GM21515 (cell line): ENCODE results near the gene RICTOR.
"Not testable (repeated sequence)": the region's sequence is repeated elsewhere in the genome, so short reads cannot be mapped to it uniquely, and the experiment has no call there.

Source experiments
- ATAC-seq: cut with Tn5 transposase; IDR thresholded peaks from one replicate; pipeline ENCODE4 v1.9.1; 2021; ENCODE audit not compliant: unreplicated experiment

Gene RICTOR

DNA sequence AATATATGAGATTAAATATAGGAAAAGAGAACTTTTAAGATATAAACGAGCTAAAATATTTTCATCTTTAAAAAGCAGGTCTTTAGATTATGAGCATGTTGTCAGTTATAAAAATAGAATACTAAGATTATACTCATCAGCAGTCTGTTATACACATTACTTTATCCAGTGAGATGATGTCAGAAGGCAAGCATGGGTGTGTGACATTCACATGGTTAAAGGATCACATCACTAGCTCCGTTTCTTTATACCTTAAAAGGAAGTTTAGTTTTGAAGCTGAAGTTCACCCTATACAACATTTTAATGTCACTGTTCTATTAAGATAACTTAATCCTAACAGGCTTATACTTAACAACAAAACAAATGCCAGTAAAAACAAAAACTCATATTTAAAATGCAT is 59.6 kb downstream of the RICTOR start:
- no peak for ATAC-seq

DNA sequence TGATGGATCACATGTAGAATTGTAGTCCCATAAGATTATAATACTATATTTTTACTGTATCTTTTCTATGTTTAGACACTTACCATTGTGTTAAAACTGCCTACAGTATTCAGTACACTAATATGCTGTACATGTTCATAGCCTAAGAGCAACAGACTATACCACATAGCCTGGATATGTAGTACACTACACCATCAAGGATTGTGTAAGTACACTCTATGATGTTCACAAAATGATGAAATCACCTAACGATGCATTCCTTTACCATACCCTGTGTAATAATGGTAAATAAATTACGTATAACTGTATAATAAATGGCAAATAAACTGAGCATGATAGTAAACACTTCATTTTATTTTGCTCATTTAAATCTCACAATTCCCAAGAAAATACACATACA is 60.3 kb downstream of the RICTOR start:
- ATAC-seq = no peak

GRCh38 chr5:39010958-39011357 is 63.2 kb downstream of the RICTOR start:
- not testable (repeated sequence) for ATAC-seq

DNA sequence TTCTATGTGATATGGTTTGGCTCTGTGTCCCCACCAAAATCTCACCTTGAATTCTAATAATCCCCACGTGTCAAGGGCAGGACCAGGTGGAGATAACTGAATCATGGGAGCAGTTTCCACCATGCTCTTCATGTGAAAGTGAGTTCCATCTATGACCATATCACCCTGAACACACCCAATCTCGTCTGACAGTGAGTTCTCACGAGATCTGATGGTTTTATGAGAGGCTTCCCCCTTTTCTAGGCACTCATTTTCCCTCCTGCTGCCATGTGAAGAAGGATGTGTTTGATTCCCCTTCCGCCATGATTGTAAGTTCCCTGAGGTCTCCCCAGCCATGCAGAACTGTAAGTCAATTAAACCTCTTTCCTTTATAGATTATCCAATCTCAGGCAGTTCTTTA is 64.2 kb downstream of the RICTOR start:
- no peak for ATAC-seq

GRCh38 chr5:39009280-39009679 is 64.9 kb downstream of the RICTOR start:
- ATAC-seq = no peak

GRCh38 chr5:39006650-39007049 is 67.5 kb downstream of the RICTOR start:
- ATAC-seq = no peak

- no peak for ATAC-seq
Observed at GRCh38 chr5:39005566-39006232, 68.5 kb downstream of the RICTOR start.

DNA sequence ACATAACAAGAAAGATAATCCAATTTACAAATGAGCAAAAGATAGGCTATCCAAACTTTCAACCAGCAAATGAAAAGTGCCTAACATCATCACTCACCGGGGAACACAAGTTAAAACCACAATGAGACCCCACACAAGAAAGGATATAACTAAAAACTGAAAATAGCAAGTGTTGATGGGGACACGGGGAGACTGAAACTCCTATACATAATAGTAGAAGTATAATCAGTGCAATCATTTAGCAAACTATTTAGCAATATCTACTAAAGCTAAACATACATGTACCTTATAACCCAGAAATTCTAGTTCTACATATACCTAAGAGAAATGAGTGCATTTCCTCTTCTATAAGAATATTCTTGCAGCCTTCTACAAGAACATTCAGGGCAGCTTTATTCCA is 72.5 kb downstream of the RICTOR start:
- ATAC-seq = no peak

DNA sequence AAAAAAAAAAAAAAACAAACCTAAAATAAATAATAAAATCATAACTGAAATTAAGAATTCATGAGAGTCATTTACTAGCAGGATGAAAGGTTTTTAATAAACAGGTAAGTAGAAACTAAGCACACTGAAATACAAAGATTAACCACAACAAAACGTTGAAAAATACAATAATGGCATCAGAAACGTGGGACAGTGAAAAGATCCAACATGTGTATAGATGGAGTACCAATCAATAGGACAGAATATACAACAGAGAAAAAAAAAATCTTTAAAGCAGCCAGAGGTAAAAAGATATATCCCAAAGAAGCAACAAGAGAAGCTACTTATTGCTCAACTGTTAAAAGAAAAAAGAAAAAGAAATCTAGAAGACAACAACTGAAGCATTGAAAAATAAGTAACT is 75.2 kb downstream of the RICTOR start:
- ATAC-seq = no peak

DNA sequence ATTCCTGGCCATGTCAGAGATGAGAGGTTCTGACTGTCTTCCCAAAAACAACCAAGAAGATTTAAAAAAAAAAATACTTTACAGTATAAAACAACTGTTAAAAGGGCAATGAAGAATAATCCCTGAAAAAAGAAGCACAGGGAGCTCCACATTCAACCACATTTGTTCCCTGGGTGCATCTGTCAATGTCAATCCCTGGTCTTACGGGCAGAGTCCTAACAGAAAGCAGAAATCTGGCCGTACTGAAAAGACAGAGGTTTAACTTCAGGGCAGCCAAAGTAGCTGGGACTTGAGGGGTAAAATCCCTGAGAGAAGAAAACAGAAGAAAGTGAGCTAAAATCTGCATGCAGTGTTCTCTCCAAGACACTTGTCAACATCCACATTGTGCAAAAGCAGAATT is 76.6 kb downstream of the RICTOR start:
- no peak for ATAC-seq

- no peak for ATAC-seq
Observed at GRCh38 chr5:38996123-38996522, 78.1 kb downstream of the RICTOR start.

DNA sequence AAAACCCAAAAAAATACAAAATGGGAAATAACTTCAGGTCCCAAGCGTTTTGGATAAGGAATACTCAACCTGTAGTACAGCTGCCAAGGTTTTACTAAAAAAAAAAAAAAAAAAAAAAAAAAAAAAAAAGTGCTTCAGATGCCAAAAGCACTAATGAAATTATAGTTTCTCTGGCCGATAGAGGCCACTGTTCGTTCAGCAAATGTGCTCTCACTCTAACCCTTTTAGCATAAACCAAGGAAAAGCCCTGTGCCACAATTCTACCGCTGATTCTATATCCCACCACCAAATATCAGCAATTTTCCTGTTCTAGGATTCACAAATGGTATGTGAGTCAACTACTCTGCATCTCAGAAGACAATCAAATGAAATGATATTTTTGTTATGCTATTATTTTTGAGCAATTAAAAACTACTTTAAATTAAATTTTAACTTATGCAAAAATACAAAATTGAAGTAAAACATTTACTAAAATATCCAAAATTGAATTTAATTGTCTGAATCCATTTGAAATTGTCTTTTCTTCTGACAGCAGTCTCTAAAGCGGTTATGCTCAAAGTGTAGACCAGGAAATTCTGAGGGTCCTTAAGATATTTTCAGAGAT is 79.8 kb downstream of the RICTOR start:
- no peak for ATAC-seq

DNA sequence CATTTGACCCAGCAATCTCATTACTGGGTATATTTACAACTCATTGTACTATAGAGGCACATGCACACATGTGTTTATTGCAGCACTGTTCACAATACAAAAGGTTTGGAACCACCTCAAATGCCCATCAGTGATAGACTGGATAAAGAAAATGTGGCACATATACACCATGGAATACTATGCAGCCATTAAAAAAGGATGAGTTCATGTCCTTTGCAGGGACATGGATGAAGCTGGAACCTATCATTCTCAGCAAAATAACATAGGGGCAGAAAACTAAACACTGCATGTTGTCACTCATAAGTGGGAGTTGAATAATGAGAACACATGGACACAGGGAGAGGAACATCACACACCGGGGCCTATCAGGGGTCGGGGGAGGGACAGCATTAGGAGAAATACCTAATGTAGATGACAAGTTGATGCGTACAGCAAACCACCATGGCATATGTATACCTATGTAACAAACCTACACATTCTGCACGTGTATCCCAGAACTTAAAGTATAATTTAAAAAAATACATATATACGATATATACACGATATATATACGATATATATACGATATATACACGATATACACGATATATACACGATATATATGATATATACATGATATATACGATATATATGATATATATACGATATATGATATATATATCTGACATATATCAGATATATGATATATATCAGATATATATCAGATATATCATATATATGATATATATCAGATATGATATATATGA is 84.1 kb downstream of the RICTOR start:
- not testable (repeated sequence) for ATAC-seq

- ATAC-seq = no peak
Observed at GRCh38 chr5:38985909-38986452, 88.2 kb downstream of the RICTOR start.

- ATAC-seq = no peak
Observed at GRCh38 chr5:38979535-38979934, 94.7 kb downstream of the RICTOR start.

DNA sequence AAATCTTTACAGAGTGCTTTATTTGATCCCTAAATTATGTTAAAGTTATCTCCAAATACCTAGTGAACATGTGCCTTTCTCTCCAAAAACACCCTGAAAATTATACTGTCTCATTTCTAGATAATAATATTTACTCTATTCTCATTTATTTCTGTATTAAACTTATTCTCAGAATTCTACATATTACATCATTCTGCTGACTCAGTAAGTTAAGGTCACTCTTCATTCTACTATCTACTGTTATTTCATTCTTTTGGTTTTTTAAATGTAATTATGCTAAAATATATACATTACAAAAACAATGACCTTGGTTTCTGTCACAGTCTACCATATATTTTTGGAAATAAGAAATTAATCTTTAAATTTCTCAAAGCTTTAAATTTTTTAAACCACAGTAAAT is 96.2 kb downstream of the RICTOR start:
- no peak for ATAC-seq

DNA sequence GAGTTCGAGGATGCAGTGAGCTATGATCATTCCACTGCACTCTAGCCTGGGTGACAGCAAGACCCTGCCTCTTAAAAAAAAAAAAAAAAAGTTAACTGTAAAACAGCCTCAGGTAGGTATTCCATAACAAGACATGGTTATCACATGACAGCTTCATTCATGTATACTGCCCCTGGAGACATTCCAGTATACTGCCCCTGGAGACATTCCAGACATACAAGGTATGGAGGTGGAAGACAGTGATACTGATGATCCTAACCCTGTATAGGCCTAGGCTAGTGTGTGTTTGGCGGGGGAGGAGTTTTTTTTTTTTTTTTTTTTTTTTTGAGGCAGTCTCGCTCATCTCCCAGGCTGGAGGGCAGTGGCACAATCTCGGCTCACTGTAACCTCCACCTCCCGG is 105.5 kb downstream of the RICTOR start:
- no peak for ATAC-seq

DNA sequence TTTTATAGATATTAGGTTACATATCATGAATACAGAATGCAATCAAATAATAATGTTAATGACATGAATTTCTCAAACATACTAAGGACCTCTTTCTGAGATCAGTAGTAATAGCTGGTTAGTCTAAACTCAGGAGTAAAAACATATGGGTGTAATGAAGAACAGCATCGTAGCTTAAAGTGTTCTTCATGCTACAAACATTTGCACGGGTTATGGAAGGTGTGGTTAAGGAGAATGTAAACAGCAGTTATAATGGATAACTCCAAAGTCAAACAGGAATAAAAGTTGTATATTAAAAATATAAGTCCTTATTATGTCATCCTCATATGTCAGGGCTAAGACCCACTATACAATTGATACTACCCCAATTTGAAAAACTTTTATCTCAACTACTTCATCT is 112.5 kb downstream of the RICTOR start:
- no peak for ATAC-seq

GRCh38 chr5:38953426-38954012 is 120.7 kb downstream of the RICTOR start:
- no peak for ATAC-seq

- no peak for ATAC-seq
Observed at GRCh38 chr5:38948501-38948900, 125.7 kb downstream of the RICTOR start.

DNA sequence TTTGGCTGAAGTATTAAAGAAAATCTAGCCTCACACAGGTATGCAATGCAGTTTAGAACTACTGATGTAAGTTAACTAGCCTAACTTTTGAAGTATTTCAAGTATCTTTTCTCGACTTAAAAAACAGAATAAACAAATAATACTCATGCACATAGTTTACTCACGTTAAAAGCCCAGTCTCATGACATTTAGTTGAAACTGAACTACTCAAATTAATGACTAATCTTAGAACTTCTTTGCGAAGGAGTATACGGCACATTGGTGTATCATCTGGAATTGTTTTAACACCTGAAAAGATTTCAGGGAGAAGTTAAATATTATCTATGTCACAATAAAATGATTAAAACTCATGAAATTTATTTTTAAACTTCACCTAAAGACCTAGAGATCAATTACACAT is 129.9 kb downstream of the RICTOR start:
- no peak for ATAC-seq

DNA sequence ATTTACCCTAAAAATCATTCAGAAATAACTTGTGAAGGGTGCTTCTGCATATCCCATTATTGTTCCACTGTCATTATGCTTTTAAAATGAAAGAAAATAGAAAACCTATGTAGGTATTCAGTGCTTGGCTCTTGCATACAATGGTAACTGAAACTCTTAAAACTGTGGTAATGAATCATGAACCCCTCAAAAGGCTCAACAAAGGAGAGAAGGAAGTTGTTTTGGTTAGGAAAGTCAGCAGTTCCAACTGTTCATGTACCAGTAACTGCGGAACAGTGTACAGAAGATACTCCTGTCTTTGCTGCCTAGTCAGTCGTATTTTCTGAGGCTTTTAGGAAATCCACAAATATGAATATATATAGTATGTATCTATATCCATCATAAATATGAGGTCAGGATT is 132.3 kb downstream of the RICTOR start:
- ATAC-seq = no peak
